ENCODE results near the gene XIRP2. TPM values are rescaled to one million over a fixed set of nuclear protein-coding genes. Genes with fewer than 3 reads are reported as not detected.

The XIRP2 gene, protein sequence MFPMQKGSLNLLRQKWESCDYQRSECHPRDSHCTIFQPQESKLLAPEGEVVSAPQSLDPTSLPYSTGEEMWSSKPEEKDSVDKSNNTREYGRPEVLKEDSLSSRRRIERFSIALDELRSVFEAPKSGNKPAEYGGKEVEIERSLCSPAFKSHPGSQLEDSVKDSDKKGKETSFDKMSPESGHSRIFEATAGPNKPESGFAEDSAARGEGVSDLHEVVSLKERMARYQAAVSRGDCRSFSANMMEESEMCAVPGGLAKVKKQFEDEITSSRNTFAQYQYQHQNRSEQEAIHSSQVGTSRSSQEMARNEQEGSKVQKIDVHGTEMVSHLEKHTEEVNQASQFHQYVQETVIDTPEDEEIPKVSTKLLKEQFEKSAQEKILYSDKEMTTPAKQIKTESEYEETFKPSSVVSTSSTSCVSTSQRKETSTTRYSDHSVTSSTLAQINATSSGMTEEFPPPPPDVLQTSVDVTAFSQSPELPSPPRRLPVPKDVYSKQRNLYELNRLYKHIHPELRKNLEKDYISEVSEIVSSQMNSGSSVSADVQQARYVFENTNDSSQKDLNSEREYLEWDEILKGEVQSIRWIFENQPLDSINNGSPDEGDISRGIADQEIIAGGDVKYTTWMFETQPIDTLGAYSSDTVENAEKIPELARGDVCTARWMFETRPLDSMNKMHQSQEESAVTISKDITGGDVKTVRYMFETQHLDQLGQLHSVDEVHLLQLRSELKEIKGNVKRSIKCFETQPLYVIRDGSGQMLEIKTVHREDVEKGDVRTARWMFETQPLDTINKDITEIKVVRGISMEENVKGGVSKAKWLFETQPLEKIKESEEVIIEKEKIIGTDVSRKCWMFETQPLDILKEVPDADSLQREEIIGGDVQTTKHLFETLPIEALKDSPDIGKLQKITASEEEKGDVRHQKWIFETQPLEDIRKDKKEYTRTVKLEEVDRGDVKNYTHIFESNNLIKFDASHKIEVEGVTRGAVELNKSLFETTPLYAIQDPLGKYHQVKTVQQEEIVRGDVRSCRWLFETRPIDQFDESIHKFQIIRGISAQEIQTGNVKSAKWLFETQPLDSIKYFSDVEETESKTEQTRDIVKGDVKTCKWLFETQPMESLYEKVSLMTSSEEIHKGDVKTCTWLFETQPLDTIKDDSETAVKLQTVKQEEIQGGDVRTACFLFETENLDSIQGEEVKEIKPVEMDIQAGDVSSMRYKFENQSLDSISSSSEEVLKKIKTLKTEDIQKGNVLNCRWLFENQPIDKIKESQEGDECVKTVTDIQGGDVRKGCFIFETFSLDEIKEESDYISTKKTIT (N-terminal part only)
- total RNA-seq: 206 TPM
- long read RNA-seq, partial matches to known transcripts: 45 of 49 reads
- long read RNA-seq, other reads (novel, unspliced or antisense): 3 of 49 reads

- no peak for DNase-seq
- intact Hi-C loops (cut with DNase I): no loop called here
- no peak for ATAC-seq (ENCODE audit: poor library complexity)
Observed at GRCh38 chr2:166888180-166888579, at the start of gene XIRP2. Gene XIRP2, plus strand, starts transcription at chr2:166888480. Its CDS starts 15,003 bp downstream, at chr2:166903483.

GRCh38 chr2:166841152-166841551, 47.1 kb upstream of the XIRP2 start:
- DNase-seq (no peak), ATAC-seq (ENCODE audit: poor library complexity) (no peak)
- intact Hi-C loops (cut with DNase I): no loop called here

DNA sequence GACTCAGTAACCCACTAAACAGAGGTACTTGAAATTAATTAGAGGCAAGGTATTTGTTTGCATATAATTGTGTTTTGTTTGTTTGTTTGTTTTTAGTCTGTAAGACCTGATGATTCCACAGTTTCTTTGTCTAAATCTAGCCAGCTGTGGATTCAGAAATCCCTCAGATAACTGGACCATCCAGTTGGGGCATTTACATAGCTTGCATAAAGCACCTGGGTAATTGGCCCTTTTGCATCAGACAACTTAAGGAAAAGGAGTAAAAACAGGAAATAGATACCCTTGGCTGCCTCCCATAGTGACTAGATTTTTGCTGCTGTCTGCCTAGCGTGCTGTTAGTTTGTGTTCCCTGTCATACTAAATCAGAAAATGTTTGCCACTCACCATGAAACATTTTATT, 46.6 kb upstream of the XIRP2 start:
- intact Hi-C loops (cut with DNase I): no loop called here
- DNase-seq: no peak
- no peak for ATAC-seq (ENCODE audit: poor library complexity)

DNA sequence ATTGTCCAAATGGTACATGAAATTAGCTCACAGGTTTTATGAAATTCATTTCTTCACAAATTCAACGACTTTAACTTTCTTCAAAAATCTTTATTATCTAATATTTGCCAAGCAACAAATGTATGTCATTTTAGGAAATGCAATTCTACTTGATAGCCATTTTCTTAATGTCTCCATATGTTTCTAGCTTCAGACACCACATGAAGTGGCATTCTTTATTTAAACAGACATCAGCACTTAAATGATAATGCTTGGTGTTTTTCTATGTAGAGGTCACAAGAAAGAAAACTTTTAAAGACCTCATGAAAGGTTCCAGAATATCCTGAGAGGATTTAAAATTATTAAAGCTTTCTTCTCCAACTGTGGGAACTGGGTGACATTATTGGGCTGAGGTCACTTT, 44.2 kb upstream of the XIRP2 start:
- DNase-seq (no peak), ATAC-seq (ENCODE audit: poor library complexity) (no peak)
- intact Hi-C loops (cut with DNase I): no loop called here

GRCh38 chr2:166862468-166863132, 25.7 kb upstream of the XIRP2 start:
- ATAC-seq (ENCODE audit: poor library complexity): no peak
- intact Hi-C loops (cut with DNase I): no loop called here
- no peak for DNase-seq

- intact Hi-C loops (cut with DNase I): no loop called here
- ATAC-seq (ENCODE audit: poor library complexity) (no peak), DNase-seq (no peak)
Observed at GRCh38 chr2:166867874-166868514, 20.3 kb upstream of the XIRP2 start.

DNA sequence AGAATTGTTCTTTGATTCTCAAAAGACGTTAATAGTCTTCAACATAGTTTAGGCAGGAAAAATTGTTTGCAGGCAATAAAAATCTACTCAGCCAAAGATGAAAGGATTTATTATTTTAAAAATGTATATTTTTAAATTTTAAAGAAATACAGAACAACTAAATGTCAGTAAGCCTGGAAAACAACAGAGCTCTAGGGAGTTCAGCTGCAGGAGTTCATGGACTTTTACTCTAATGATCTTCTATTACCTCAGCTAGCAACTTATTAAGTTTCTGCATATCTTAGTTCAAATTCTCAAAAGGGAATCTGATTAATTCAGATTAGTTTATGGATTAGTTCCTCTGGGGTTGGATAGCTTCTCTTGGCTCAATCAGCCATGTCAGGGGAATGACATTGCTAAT, 17.9 kb upstream of the XIRP2 start:
- intact Hi-C loops (cut with DNase I): no loop called here
- no peak for ATAC-seq (ENCODE audit: poor library complexity)

GRCh38 chr2:166881177-166881576, 7.1 kb upstream of the XIRP2 start:
- no peak for ATAC-seq (ENCODE audit: poor library complexity)
- intact Hi-C loops (cut with DNase I): no loop called here
- no peak for DNase-seq

More for the DNA sequence above, 17.9 kb upstream of the XIRP2 start:
- DNase-seq: no peak

GRCh38 chr2:166882851-166883250, 5.4 kb upstream of the XIRP2 start:
- DNase-seq (no peak), ATAC-seq (ENCODE audit: poor library complexity) (no peak)
- intact Hi-C loops (cut with DNase I): no loop called here

- intact Hi-C loops (cut with DNase I): no loop called here
Observed at GRCh38 chr2:166891727-166892126, 3.4 kb downstream of the XIRP2 start.

DNA sequence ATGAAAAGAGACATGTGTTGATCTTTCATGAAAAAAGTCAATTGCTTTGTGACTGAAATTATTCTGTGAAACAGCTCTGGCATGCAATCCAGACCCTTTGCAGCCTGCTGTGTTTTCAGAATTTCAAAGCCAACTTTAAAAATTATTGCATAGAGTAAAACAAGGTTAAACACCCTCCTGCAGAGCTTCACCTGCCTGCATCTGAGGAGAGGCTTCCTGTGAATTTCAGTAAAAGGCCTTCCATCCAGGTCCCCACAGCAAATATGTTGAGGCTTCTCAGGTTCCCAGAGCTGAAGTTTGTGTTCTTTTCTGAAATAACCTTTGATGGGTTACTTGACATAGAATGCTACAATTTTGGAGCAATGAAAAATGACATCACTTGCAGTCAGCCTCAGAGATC, 4.1 kb downstream of the XIRP2 start:
- DNase-seq: no peak
- no peak for ATAC-seq (ENCODE audit: poor library complexity)
- intact Hi-C loops (cut with DNase I): no loop called here

More at GRCh38 chr2:166891727-166892126, 3.4 kb downstream of the XIRP2 start:
- DNase-seq (no peak), ATAC-seq (ENCODE audit: poor library complexity) (no peak)

GRCh38 chr2:166895243-166895642, 7.0 kb downstream of the XIRP2 start:
- intact Hi-C loops (cut with DNase I): no loop called here
- DNase-seq (no peak), ATAC-seq (ENCODE audit: poor library complexity) (no peak)

- intact Hi-C loops (cut with DNase I): no loop called here
- DNase-seq: no peak
- ATAC-seq (ENCODE audit: poor library complexity): no peak
Observed at GRCh38 chr2:166897666-166898065, 9.4 kb downstream of the XIRP2 start.

DNA sequence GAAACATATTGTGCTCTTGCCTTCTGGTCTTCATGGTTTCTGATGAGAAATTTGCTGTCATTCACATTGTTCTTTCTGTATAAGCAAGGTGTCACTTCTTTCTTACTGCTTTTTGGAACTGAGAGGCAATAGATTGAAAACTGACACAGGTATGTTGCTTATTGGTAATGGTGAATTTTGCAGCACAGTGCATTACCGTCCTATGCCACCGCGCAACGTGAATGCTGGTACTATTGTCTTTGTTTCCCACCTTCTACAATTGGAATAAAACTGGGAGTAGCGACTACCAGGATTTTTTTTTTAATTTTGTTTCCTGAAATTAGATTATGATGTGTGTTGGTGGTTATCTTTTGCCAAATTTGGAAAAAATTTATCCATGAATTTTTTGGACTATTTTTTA, 11.4 kb downstream of the XIRP2 start:
- DNase-seq (no peak), ATAC-seq (ENCODE audit: poor library complexity) (no peak)
- intact Hi-C loops (cut with DNase I): no loop called here

GRCh38 chr2:166900700-166901099, 12.4 kb downstream of the XIRP2 start:
- ATAC-seq (ENCODE audit: poor library complexity) (peak; percentile 34), DNase-seq (no peak)
- intact Hi-C loops (cut with DNase I): no loop called here

DNA sequence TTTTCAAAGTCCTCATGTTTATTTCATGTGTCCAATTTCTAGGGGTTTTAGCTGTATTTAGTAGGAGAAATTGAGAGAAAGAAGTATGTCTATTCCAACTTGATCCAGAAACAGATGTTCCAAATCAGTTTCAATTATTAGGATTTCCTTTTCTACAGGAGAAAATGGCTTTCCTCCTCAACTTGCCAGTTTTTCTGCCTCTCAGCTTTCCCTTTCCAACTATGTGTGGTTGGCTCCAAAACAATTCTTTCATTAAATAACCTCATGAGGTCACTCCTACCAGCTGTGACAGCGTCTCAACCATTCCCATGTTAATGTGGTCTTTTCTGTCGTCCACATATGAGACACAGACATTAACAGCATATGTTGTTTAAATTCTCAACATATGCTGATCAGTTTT, 13.1 kb downstream of the XIRP2 start:
- ATAC-seq (ENCODE audit: poor library complexity) (no peak), DNase-seq (no peak)
- intact Hi-C loops (cut with DNase I): no loop called here

DNA sequence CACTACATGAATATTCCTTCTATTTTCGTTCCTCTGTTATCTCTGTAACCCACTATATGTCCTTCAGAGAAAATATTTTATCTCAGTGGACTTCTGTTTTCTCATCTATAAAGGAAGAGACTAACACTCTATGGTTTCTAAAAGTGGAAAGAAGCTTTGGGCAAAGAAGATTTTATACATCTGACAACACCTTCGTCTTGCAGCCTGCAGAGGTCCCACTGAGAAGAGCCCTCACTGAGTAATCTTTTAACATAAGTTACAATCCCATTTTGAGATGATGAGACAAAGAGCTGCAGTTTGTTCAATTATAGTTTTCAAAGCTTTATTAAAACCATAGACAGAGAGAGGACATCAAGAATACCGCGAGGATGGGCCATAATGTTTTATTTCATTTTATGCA, 28.7 kb downstream of the XIRP2 start:
- DNase-seq (no peak), ATAC-seq (ENCODE audit: poor library complexity) (no peak)
- intact Hi-C loops (cut with DNase I): no loop called here

- no peak for DNase-seq
- ATAC-seq (ENCODE audit: poor library complexity): no peak
- intact Hi-C loops (cut with DNase I): no loop called here
Observed at GRCh38 chr2:166917415-166917814, 29.1 kb downstream of the XIRP2 start.
